H1 (cell line): ENCODE results near the gene CPD. TPM values are rescaled to one million over a fixed set of nuclear protein-coding genes. Genes with fewer than 3 reads are reported as not detected.

Source experiments
- CTCF ChIA-PET: fragments of 300-600 bp; sonication (Branson Sonifier 250); formaldehyde crosslinking; loops from one replicate; lab custom pipeline; 2021; ENCODE audit not compliant: partially characterized antibody; lab: Charles Lee
- POLR2A ChIA-PET: fragments of 300-600 bp; sonication (Branson Sonifier 250); formaldehyde crosslinking; loops from one replicate; lab custom pipeline; 2021; ENCODE audit warnings: inconsistent platforms; ENCODE audit not compliant: partially characterized antibody; lab: Charles Lee
- DNase-seq, 2 experiments: peaks; one replicate each; pipeline versions ENCODE4 v3.0.0 to v3.0.0-alpha.2; 2010 to 2022; ENCODE audit warnings: low spot score in 2 of 2, low read depth in 1 of 2, mixed read lengths in 1 of 2
- FAIRE-seq: peaks from 2 replicates; lab custom pipeline; 2011; peaks lifted over from hg19 to GRCh38; lab: Jason Lieb, UNC
- H2AFZ ChIP-seq: 2 replicates; pipeline ENCODE4 v1.8.1; 2012; ENCODE audit warnings: low read length, inconsistent platforms
- H2AK5ac ChIP-seq: 2 replicates; pipeline ENCODE4 v1.6.1; 2013; ENCODE audit warnings: low read depth, low read length
- H2BK120ac ChIP-seq: replicated peaks from 2 replicates; pipeline ENCODE3; 2013; ENCODE audit warnings: low read depth, low read length, inconsistent platforms
- H2BK12ac ChIP-seq: 2 replicates; pipeline ENCODE4 v1.6.1; 2013; ENCODE audit warnings: low read depth, low read length
- H2BK15ac ChIP-seq: 2 replicates; pipeline ENCODE4 v1.6.1; 2013; ENCODE audit warnings: low read length
- H2BK20ac ChIP-seq: 2 replicates; pipeline ENCODE4 v1.6.1; 2013; ENCODE audit warnings: low read length
- H2BK5ac ChIP-seq: 2 replicates; pipeline ENCODE4 v1.6.1; 2013; ENCODE audit warnings: low read depth, low read length
- H3K14ac ChIP-seq: 2 replicates; pipeline ENCODE4 v1.6.1; 2013; ENCODE audit warnings: inconsistent platforms; ENCODE audit not compliant: insufficient read length
- H3K18ac ChIP-seq: 2 replicates; pipeline ENCODE4 v1.6.1; 2013; ENCODE audit warnings: low read length; ENCODE audit errors: extremely low read depth
- H3K23ac ChIP-seq: 2 replicates; pipeline ENCODE4 v1.6.1; 2013; ENCODE audit warnings: inconsistent platforms; ENCODE audit not compliant: insufficient read length
- H3K23me2 ChIP-seq: 2 replicates; pipeline ENCODE4 v1.6.1; 2013; ENCODE audit warnings: low read depth, low read length
- H3K27ac ChIP-seq: 2 replicates; pipeline ENCODE4 v1.6.1; 2011; ENCODE audit warnings: low read depth, low read length, inconsistent platforms
- H3K27me3 ChIP-seq, 4 experiments: replicated peaks in 1 of 4; 1 replicate in 1 of 4; 2 replicates in 3 of 4; pipeline versions ENCODE4 v1.6.1 to v1.8.1; 2011 to 2013; ENCODE audit warnings: low read length in 3 of 4, mild to moderate bottlenecking in 3 of 4, inconsistent platforms in 2 of 4, mixed read lengths in 2 of 4, moderate library complexity in 1 of 4; ENCODE audit not compliant: control insufficient read depth in 3 of 4, insufficient read depth in 3 of 4; ENCODE audit errors: extremely low read depth in 1 of 4
- H3K36me3 ChIP-seq, 4 experiments: 2 replicates each; pipeline versions ENCODE4 v1.6.1 to v1.8.1; 2011 to 2013; ENCODE audit warnings: mild to moderate bottlenecking in 4 of 4, low read length in 3 of 4, moderate library complexity in 2 of 4, control low read depth in 1 of 4, inconsistent platforms in 1 of 4; ENCODE audit not compliant: insufficient read depth in 4 of 4, control insufficient read depth in 2 of 4
- H3K4ac ChIP-seq: replicated peaks from 2 replicates; pipeline ENCODE3; 2013; ENCODE audit warnings: low read length, low read depth, mixed read lengths, inconsistent platforms; ENCODE audit not compliant: insufficient read length
- H3K4me1 ChIP-seq, 4 experiments: replicated peaks in 1 of 4; 1 replicate in 1 of 4; 2 replicates in 3 of 4; pipeline versions ENCODE4 v1.6.1 to v1.8.1; 2011 to 2013; ENCODE audit warnings: low read length in 3 of 4, inconsistent platforms in 2 of 4, mixed read lengths in 1 of 4; ENCODE audit not compliant: insufficient read depth in 4 of 4, control insufficient read depth in 3 of 4
- H3K4me2 ChIP-seq, 2 experiments: 2 replicates each; pipeline versions ENCODE4 v1.6.1 to v1.8.1; 2011 to 2013; ENCODE audit warnings: low read depth in 2 of 2, low read length in 2 of 2, control low read depth in 1 of 2, inconsistent platforms in 1 of 2, mild to moderate bottlenecking in 1 of 2; ENCODE audit not compliant: insufficient read depth in 1 of 2
- H3K4me3 ChIP-seq, 4 experiments: fragments of 200-600, 300-600 bp in 1 of 4; sonication (generic), shearing (Covaris generic), sonication (Bioruptor Twin) in 1 of 4; 2 replicates each; pipeline versions ENCODE4 v1.5.1 to v1.8.1; 2011 to 2016; ENCODE audit warnings: low read length in 4 of 4, low read depth in 3 of 4, control low read depth in 2 of 4, inconsistent platforms in 2 of 4, mild to moderate bottlenecking in 2 of 4, mixed read lengths in 1 of 4, moderate library complexity in 1 of 4; ENCODE audit not compliant: insufficient read depth in 2 of 4; ENCODE audit errors: extremely low read depth in 1 of 4
- H3K56ac ChIP-seq: replicated peaks from 2 replicates; pipeline ENCODE3; 2013; ENCODE audit warnings: low read depth, mild to moderate bottlenecking, mixed read lengths, low read length, inconsistent platforms; ENCODE audit not compliant: insufficient read length
- H3K79me1 ChIP-seq: 2 replicates; pipeline ENCODE4 v1.6.1; 2013; ENCODE audit warnings: low read depth, low read length, control low read depth
- H3K79me2 ChIP-seq, 2 experiments: 2 replicates each; pipeline versions ENCODE4 v1.6.1 to v1.8.1; 2012 to 2013; ENCODE audit warnings: low read length in 2 of 2, mild to moderate bottlenecking in 2 of 2, inconsistent platforms in 1 of 2; ENCODE audit not compliant: insufficient read depth in 2 of 2, control insufficient read depth in 1 of 2
- H3K9ac ChIP-seq, 4 experiments: replicated peaks in 1 of 4; 1 replicate in 1 of 4; 2 replicates in 3 of 4; pipeline versions ENCODE4 v1.6.1 to v1.8.1; 2011 to 2013; ENCODE audit warnings: low read depth in 3 of 4, low read length in 3 of 4, control low read depth in 2 of 4, mild to moderate bottlenecking in 2 of 4, moderate library complexity in 2 of 4, inconsistent platforms in 1 of 4; ENCODE audit errors: extremely low read depth in 1 of 4
- H3K9me3 ChIP-seq, 2 experiments: 2 replicates each; pipeline versions ENCODE4 v1.6.1 to v1.8.1; 2012 to 2013; ENCODE audit warnings: mild to moderate bottlenecking in 2 of 2, moderate library complexity in 2 of 2, control low read depth in 1 of 2, inconsistent platforms in 1 of 2, low read depth in 1 of 2, low read length in 1 of 2, mixed read lengths in 1 of 2; ENCODE audit not compliant: insufficient read depth in 2 of 2
- H4K20me1 ChIP-seq, 2 experiments: replicated peaks in 1 of 2; 2 replicates each; pipeline versions ENCODE3 to v1.8.1; 2011 to 2013; ENCODE audit warnings: inconsistent platforms in 2 of 2, low read length in 2 of 2, mild to moderate bottlenecking in 1 of 2; ENCODE audit not compliant: insufficient read depth in 2 of 2, control insufficient read depth in 1 of 2
- H4K5ac ChIP-seq: 2 replicates; pipeline ENCODE4 v1.6.1; 2013; ENCODE audit warnings: low read length, low read depth, mixed read lengths, inconsistent platforms; ENCODE audit not compliant: insufficient read length
- H4K8ac ChIP-seq: 2 replicates; pipeline ENCODE4 v1.8.0; 2013; ENCODE audit warnings: mild to moderate bottlenecking, moderate library complexity, low read length, inconsistent platforms; ENCODE audit not compliant: insufficient read depth; ENCODE audit errors: extremely low read depth
- H4K91ac ChIP-seq: replicated peaks from 2 replicates; pipeline ENCODE3; 2013; ENCODE audit warnings: low read length, mixed read lengths, inconsistent platforms; ENCODE audit not compliant: insufficient read length
- CHD1 ChIP-seq: IDR thresholded peaks from 2 replicates; pipeline ENCODE4 v1.6.1; 2012; ENCODE audit warnings: low read depth, low read length, improper control_type of control experiment
- EGR1 ChIP-seq: IDR thresholded peaks from 2 replicates; pipeline ENCODE4 v1.6.1; 2011; ENCODE audit warnings: low read depth, low read length, borderline replicate concordance
- HDAC2 ChIP-seq, 2 experiments: fragments of 300-600 bp in 1 of 2; sonication (generic) in 1 of 2; IDR thresholded peaks; 2 replicates each; pipeline ENCODE4 v1.6.1; 2011 to 2012; ENCODE audit warnings: low read depth in 2 of 2, low read length in 2 of 2, mild to moderate bottlenecking in 2 of 2, moderate library complexity in 2 of 2, borderline replicate concordance in 1 of 2, inconsistent platforms in 1 of 2
- JUN ChIP-seq: IDR thresholded peaks from 2 replicates; pipeline ENCODE4 v1.6.1; 2011; ENCODE audit warnings: low read depth, mild to moderate bottlenecking, improper control_type of control experiment, low read length
- KDM1A ChIP-seq: fragments of 200-600, 300-600 bp; sonication (generic); IDR thresholded peaks from 2 replicates; pipeline ENCODE4 v1.7.1; 2016; ENCODE audit warnings: mild to moderate bottlenecking, low read length, borderline replicate concordance
- MAFK ChIP-seq: IDR thresholded peaks from 2 replicates; pipeline ENCODE4 v1.6.1; 2012; ENCODE audit warnings: low read depth, mild to moderate bottlenecking, improper control_type of control experiment, low read length
- NANOG ChIP-seq: IDR thresholded peaks from 2 replicates; pipeline ENCODE4 v1.6.1; 2011; ENCODE audit warnings: low read length, low read depth, mild to moderate bottlenecking, inconsistent platforms; ENCODE audit not compliant: insufficient read depth, poor library complexity, severe bottlenecking
- SRF ChIP-seq: IDR thresholded peaks from 2 replicates; pipeline ENCODE4 v1.6.1; 2011; ENCODE audit warnings: mild to moderate bottlenecking, low read depth, low read length, moderate library complexity
- TAF1 ChIP-seq: IDR thresholded peaks from 2 replicates; pipeline ENCODE4 v1.6.1; 2011; ENCODE audit warnings: mild to moderate bottlenecking, low read depth, low read length
- TEAD4 ChIP-seq: IDR thresholded peaks from 2 replicates; pipeline ENCODE4 v1.6.1; 2012; ENCODE audit warnings: low read depth, low read length, inconsistent platforms, mixed read lengths
- USF2 ChIP-seq: IDR thresholded peaks from 2 replicates; pipeline ENCODE4 v1.6.1; 2011; ENCODE audit warnings: low read length, improper control_type of control experiment
- ZNF274 ChIP-seq: IDR thresholded peaks from 2 replicates; pipeline ENCODE4 v1.7.0; 2012; ENCODE audit warnings: low read length, borderline replicate concordance; ENCODE audit errors: extremely low read depth
- WGBS, 2 experiments: shearing (Covaris generic) in 1 of 2; methylation state at CpG; one replicate each; pipeline versions ENCODE4 v1.1.6 to v1.1.7; 2013 to 2015; ENCODE audit warnings: low lambda C conversion rate in 2 of 2, mixed read lengths in 2 of 2, inconsistent platforms in 1 of 2, low coverage in 1 of 2, missing lambda C conversion rate in 1 of 2; ENCODE audit not compliant: insufficient replicate concordance in 2 of 2, insufficient coverage in 1 of 2, insufficient read length in 1 of 2; ENCODE audit errors: extremely low coverage in 1 of 2, missing lambda C conversion rate in 1 of 2; 5-methylcytosine and 5-hydroxymethylcytosine counted together
- polyA plus RNA-seq, 7 experiments: library from polyadenylated mRNA; depleted of rRNA in 3 of 7; stranded (reverse) in 5 of 7; unstranded in 2 of 7; fragments of >200 nt in 5 of 7; fragments of 200-250 nt in 2 of 7; gene quantifications; 1 replicate in 5 of 7; 2 replicates in 1 of 7; 4 replicates in 1 of 7; pipeline versions ENCODE4 v1.2.1 to v1.2.3, GENCODE V29; 2011 to 2013; ENCODE audit warnings: missing spikeins in 2 of 7, mixed read lengths in 2 of 7
- total RNA-seq: library from RNA; stranded (reverse); fragmentation: NEBNext Ultra II Directional; extraction: Animal tissue kit (Norgen Biotek cat#: 25700); gene quantifications from 2 replicates; pipeline ENCODE4 v1.2.1, GENCODE V29; 2021

The CPD gene
- total and polyA plus RNA-seq, 2 of the 8 experiments (the other 6 are each of a cell fraction or from before 2014, with no cell fraction given), result 8.6 to 46.2 TPM

DNA sequence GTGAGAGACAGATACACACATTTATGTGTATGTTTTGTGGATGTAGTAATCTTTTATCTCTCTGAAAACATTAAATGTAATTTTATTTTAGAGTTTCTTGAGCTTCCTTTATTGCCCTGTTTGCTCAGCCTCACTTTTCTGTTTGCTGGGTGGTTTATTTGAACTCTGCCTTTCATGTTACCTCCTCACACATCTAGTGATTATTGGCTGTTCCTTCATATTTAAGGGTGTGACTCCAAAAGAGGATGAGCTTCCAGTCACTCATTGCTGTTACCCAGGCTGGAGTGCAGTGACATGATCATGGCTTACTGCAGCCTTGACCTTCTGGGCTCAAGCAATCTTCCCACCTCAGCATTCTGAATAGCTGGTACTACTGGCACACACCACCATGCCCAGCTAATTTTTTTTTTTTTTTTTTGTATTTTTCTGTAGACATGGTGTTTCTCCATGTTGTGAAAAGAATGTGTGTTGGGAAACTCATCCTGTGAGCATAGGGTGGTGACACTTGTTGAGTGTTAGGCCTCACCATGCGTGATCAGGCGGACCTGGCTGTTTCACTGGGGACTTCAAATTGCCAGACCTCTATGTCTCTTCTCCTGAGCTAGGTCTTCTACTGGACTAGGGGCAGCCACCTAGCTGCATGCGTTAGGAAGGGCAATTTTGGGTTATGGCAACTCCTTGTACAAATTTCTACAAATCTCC is 136.3 kb downstream of the CPD start:
- H3K79me1 ChIP-seq, result no peaks in the 10 kb centered on the region
- no peak overlapping the region for H3K4me3 ChIP-seq
- no peaks in the 10 kb centered on the region for H3K79me2 ChIP-seq
- no peak overlapping the region for H3K4ac ChIP-seq
- FAIRE-seq, result no peak
- no peak overlapping the region for H2BK120ac ChIP-seq
- no peak overlapping the region for H3K56ac ChIP-seq
- no peaks in the 10 kb centered on the region for H3K4me1 ChIP-seq
- no peaks in the 10 kb centered on the region for H3K27me3 ChIP-seq
- H3K9ac ChIP-seq, result no peak overlapping the region
- no peak for DNase-seq
- no peak overlapping the region for H3K18ac ChIP-seq
- H3K4me2 ChIP-seq, result no peak overlapping the region
- no peak overlapping the region for H4K8ac ChIP-seq
- no peak overlapping the region for H3K27ac ChIP-seq
- no peaks in the 10 kb centered on the region for H3K9me3 ChIP-seq
- CTCF ChIA-PET, result interaction anchor here (0.8 to 1.3 kb wide), 2 partner anchors 31 to 38 kb away, joined by 3 to 5 read pairs; partner anchors contain the start of gene GOSR1
- no peaks in the 10 kb centered on the region for H4K20me1 ChIP-seq
- no peak overlapping the region for H2BK5ac ChIP-seq
- WGBS, 2 experiments, result 86% methylated on average over 3 of the region's 3 CpGs; no CpG with 5 or more reads in 1 of the 2 experiments
- H4K91ac ChIP-seq, result no peak overlapping the region
- no peak overlapping the region for H3K23ac ChIP-seq
- no peak overlapping the region for H4K5ac ChIP-seq
- no peak overlapping the region for H2AK5ac ChIP-seq
- H2BK15ac ChIP-seq, result no peak overlapping the region
- H2AFZ ChIP-seq, result no peak overlapping the region
- POLR2A ChIA-PET, result no interaction called here
- peaks cover 0 to 13% (median 7%) of the 10 kb centered on the region in 4 experiments; a peak in 4 of 8 replicates for H3K36me3 ChIP-seq
- H3K23me2 ChIP-seq, result no peaks in the 10 kb centered on the region
- H2BK20ac ChIP-seq, result no peak overlapping the region
- H3K14ac ChIP-seq, result no peak overlapping the region
- no peak overlapping the region for H2BK12ac ChIP-seq
- TF ChIP-seq CHD1 (no peak), TEAD4 (no peak), MAFK (no peak), ZNF274 (no peak), SRF (no peak), EGR1 (no peak), TAF1 (no peak), JUN (no peak), KDM1A (no peak), NANOG (no peak), USF2 (no peak), HDAC2 (IDR thresholded peaks at IDR 0.05; ENCODE audit: borderline replicate concordance in 1 of 2, low read depth in 2 of 2, low read length in 2 of 2) (no peak)
